HG03442 (cell line): ENCODE measurements around the gene TYMP.
A peak's percentile ranks its signal among the peaks of the same experiment; 100 is the strongest.

Experiments used
- ATAC-seq: cut with Tn5 transposase; IDR thresholded peaks from one replicate; pipeline ENCODE4 v1.9.1; 2021; ENCODE audit warnings: mild to moderate bottlenecking, moderate library complexity; ENCODE audit not compliant: unreplicated experiment

TYMP gene, protein sequence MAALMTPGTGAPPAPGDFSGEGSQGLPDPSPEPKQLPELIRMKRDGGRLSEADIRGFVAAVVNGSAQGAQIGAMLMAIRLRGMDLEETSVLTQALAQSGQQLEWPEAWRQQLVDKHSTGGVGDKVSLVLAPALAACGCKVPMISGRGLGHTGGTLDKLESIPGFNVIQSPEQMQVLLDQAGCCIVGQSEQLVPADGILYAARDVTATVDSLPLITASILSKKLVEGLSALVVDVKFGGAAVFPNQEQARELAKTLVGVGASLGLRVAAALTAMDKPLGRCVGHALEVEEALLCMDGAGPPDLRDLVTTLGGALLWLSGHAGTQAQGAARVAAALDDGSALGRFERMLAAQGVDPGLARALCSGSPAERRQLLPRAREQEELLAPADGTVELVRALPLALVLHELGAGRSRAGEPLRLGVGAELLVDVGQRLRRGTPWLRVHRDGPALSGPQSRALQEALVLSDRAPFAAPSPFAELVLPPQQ

DNA sequence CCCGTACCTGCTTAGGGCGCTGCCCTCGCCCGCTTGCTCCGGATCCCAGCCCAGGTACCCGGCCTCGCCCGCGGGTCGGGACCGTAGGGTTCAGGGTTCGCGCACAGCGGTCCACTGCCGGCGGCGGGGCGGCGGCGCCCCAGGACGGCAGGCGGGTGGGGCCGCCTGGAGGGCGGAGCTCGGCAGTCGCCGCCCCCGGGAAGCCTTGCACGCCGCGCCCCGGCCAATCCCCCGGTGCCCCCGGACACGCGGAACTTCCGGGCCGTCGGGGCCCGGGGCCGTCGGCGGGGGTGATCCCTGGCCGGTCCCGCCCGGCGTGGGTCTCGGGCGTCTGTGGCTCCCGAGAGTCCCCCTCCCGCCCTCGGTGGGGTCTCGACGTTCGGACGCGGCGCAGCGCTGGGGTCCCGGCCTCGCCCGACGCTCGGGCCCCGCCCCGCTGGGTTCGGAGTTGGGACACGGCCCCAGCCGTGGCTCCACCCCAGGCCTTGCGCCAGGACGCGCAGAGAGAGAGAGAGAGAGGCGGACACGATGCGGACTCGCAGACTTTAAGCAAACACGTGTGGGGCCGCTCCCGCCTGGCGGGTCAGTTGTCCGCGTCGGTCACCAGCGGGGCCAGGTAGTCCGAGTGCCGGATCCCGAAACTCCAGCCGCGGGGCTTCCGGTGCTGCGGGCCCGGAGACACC, at the start of gene TYMP:
TSS of gene TYMP (minus strand) at position 116 of the 683 bp plus-strand sequence. CDS start 303 bp downstream, outside the sequence.
- ATAC-seq, result peak; percentile 19

DNA sequence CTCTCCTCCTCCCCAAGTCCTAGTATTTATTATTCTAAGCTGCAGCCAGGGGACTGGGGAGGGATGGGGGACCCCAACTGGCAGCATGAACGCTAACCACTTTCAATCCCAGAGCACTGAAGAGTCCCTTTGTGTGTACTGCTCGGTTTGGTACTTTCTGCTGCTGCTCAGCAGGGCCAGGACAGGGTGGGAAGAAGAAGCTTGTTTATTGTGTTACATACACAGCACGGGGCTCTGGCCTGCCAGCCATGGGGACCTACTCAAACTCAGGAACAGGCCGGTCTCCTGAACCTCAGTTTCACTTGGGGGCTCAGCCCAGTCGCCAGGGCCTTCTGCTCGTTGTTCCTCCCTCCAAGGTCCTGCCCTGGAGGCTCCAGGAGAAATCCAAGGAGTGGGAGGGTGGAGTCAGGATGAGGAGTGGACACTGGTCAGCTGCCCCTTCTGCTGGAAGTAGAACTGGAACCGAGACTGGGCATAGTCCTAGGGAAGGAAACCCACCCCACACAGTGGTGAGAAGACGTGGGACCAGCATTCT, 49.0 kb upstream of the TYMP start:
- no peak for ATAC-seq

- no peak for ATAC-seq
Observed at GRCh38 chr22:50577987-50578775, 48.4 kb upstream of the TYMP start, which contains the start of gene CPT1B. CPT1B (minus strand) TSS chr22:50578427; CDS start chr22:50577915, 512 bp downstream.

DNA sequence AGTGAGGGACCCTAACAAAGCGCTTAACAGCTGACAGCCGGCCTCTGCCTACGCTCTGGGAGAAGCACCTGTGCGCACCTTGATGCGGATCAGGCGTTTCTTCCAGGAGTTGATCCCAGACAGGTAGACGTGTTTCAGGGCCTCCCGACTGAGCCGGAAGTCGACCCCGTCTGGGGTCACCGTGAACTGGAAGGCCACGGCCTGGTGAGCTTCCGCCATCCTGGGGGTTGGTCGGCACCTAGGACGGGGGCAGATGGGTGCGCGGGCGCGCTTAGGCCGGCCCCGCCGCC, 47.8 kb upstream of the TYMP start:
- ATAC-seq, result no peak

- ATAC-seq, result no peak
Observed at GRCh38 chr22:50576806-50577696, 47.2 kb upstream of the TYMP start.

- ATAC-seq, result no peak
Observed at GRCh38 chr22:50576070-50576469, 46.3 kb upstream of the TYMP start.

DNA sequence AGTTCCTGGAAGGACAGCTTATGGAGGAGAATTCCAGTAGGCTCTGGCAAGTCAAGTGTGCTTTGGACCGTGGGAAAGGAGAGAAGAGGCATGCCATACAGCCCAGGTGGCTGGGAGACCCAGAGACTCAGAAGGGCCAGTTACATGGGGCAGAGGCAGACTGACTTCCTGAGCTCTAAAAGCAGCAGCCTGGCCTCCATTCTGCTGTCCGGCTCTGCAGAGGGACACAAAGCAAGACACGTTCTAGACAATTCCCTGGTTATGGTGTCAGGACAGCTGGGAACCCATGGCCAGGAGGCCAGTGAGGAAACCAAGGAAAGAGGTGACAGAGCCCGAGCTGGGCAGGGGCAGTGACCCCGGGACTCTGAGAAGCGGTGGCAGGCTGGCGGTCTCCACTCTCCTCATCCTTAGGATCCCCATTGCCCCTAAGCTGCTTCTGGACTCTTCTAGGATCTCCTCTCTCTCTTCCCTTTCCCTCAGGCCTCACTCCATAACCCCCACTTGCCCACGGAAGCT, 45.7 kb upstream of the TYMP start:
- ATAC-seq, result no peak

DNA sequence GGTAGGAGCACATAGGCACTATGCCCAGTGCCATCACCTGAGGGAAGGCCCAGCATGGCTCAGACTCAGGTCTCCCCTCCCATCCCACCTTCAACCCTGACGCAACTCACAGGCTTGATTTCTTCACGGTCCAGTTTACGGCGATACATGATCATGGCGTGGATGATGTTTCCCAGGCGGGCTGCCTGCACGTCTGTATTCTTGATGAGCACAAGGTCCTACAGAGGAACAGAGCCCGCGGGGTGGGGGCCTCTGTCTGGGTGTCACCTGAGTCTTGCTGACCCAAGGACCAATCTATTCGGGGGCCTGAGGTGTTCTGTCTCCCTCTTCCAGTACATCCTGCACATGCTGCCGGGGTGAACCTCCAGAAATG, 44.6 kb upstream of the TYMP start:
- ATAC-seq, result no peak

- ATAC-seq, result no peak
Observed at GRCh38 chr22:50573491-50574382, 43.9 kb upstream of the TYMP start.

GRCh38 chr22:50572965-50573364, 43.2 kb upstream of the TYMP start:
- no peak for ATAC-seq

GRCh38 chr22:50571264-50572175, 41.7 kb upstream of the TYMP start:
- no peak for ATAC-seq

DNA sequence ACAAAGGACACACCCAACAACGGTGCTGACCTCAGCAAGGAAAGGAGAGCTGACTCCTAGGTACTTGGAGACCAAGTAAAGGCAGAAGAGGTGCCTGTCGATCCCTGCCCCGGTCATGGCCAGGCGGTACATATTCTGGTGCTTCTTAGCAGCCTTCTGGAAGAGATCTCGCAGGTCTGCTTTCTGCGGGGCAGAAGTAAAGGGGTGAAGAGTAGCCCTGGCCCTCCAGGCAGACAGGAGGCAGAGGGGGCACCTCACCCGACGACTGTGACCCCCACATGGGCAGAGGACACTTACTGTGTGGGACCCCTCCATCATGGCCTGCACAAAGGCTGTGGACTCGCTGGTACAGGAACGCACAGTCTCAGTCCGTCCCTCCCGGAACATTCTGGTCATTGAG, 41.0 kb upstream of the TYMP start:
- no peak for ATAC-seq

GRCh38 chr22:50569896-50570535, 40.2 kb upstream of the TYMP start:
- no peak for ATAC-seq

DNA sequence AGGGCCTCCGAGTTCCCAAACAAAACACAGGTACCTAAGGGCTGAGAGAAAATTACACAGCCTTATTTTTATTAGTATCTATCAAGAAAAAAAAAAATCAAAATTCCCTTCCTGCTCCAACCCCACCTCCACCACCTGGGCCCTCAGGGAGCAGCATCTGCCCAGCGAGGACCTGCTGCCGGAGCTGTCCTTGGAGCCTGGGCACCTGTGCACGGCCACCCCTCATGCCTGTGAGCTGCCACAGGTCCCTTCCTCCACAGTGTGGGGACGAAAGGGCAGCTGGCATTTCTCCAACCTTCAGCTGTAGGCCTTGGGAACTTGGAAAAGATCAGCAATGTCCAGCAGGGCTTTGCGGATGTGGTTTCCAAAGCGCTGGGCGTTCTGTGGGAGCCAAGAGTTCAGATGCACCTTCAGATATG, 39.2 kb upstream of the TYMP start:
- no peak for ATAC-seq

DNA sequence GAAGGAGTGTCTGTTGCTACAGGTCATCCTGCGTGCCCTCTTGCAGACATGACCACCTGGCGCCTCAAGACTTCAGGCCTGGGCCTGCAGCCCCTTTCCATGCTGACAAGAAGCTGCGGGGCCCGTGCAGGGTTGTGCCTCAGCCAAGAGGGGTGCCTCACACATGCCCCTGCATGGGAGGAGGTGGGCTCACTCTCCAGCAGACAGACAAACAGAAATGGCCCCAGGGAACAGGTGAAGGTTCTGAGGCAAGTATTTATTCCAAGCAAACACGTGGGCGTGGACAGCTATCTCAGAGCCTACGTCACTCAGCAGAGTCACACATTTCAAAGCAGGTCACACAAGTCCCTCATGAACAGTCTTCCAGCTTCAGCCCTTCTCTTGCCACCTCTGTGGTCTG, 38.8 kb upstream of the TYMP start:
- ATAC-seq, result no peak

- no peak for ATAC-seq
Observed at GRCh38 chr22:50567721-50568252, 38.0 kb upstream of the TYMP start.

DNA sequence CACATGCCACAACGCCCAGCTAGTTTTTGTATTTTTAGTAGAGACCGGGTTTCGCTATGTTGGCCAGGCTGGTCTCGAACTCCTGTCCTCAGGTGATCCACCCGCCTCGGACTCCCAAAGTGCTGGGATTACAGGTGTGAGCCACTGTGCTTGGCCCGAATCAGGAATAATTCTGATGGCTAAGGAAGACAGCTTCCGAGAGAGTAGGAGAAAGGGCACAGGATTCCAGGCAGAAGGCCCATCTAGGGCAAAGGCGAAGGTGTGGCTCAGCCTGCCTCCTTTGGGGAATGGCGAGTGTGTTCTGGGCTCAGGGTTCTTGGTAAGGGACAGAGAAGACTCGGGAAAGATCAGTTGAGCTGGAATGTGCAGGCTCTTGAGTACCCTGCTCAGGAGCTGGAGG, 34.5 kb upstream of the TYMP start:
- ATAC-seq, result no peak
